PC-3 (cell line): ENCODE results near the gene PCSK5.

Experiments
- CTCF ChIP-seq: fragments of 300-600 bp; sonication (generic); conservative IDR thresholded peaks from 2 replicates; pipeline ENCODE4 v1.5.1; 2017; ENCODE audit warnings: antibody characterized with exemption, low read depth, mild to moderate bottlenecking, low read length
- EZH2 ChIP-seq: fragments of 300-600 bp; sonication (generic); IDR thresholded peaks from one replicate; pipeline ENCODE4 v1.6.1; 2017; ENCODE audit warnings: antibody characterized with exemption, mild to moderate bottlenecking, low read length; ENCODE audit not compliant: unreplicated experiment
- EZH2phosphoT487 ChIP-seq: fragments of 300-600 bp; sonication (generic); IDR thresholded peaks from 2 replicates; pipeline ENCODE4 v1.6.1; 2018; ENCODE audit warnings: mild to moderate bottlenecking, antibody characterized with exemption, low read length, borderline replicate concordance

GRCh38 chr9:75985515-75985914 lies 95.0 kb downstream of the PCSK5 start:
- TF ChIP-seq CTCF (no peak), EZH2 (no peak), EZH2phosphoT487 (no peak)
